Smooth muscle cell (in vitro differentiated cells): Measurements from ENCODE around the gene VAV2. TPM values are rescaled to one million over a fixed set of nuclear protein-coding genes. Genes with fewer than 3 reads are reported as not detected.

Experiments used
- DNase-seq: peaks from one replicate; lab custom pipeline; 2025; ENCODE audit not compliant: unreplicated experiment; lab: John Stamatoyannopoulos, UW
- H2AFZ ChIP-seq: fragments of 200-600 bp; sonication (generic); 2 replicates; pipeline ENCODE4 v1.6.0; 2016; ENCODE audit warnings: antibody characterized with exemption, low read depth, mild to moderate bottlenecking
- H3F3A ChIP-seq: fragments of 200-600 bp; sonication (generic); 2 replicates; pipeline ENCODE4 v1.6.0; 2017; ENCODE audit warnings: antibody characterized with exemption, low read depth
- H3K27ac ChIP-seq: fragments of 200-600 bp; sonication (generic); 2 replicates; pipeline ENCODE4 v1.5.1; 2016; ENCODE audit warnings: low read depth, mild to moderate bottlenecking
- H3K27me3 ChIP-seq: fragments of 200-600 bp; sonication (generic); 2 replicates; pipeline ENCODE4 v1.6.1; 2016; ENCODE audit warnings: low read depth, mild to moderate bottlenecking
- H3K36me3 ChIP-seq: fragments of 200-600 bp; sonication (generic); 2 replicates; pipeline ENCODE4 v1.5.1; 2016; ENCODE audit warnings: low read depth
- H3K4me1 ChIP-seq: fragments of 200-600 bp; sonication (generic); 2 replicates; pipeline ENCODE4 v1.5.1; 2016; ENCODE audit warnings: low read depth
- H3K4me2 ChIP-seq: fragments of 200-600 bp; sonication (generic); 2 replicates; pipeline ENCODE4 v1.6.0; 2016; ENCODE audit warnings: mild to moderate bottlenecking
- H3K4me3 ChIP-seq: fragments of 200-600 bp; sonication (generic); 2 replicates; pipeline ENCODE4 v1.5.1; 2016; ENCODE audit warnings: mild to moderate bottlenecking
- H3K79me2 ChIP-seq: fragments of 200-600 bp; sonication (generic); 2 replicates; pipeline ENCODE4 v1.6.0; 2016; ENCODE audit warnings: low read depth, mild to moderate bottlenecking
- H3K9ac ChIP-seq: fragments of 200-600 bp; sonication (generic); 2 replicates; pipeline ENCODE4 v1.6.0; 2016; ENCODE audit warnings: low read depth
- H3K9me3 ChIP-seq: fragments of 200-600 bp; sonication (generic); replicated peaks from 2 replicates; pipeline ENCODE4 v1.5.1; 2016; ENCODE audit warnings: low read depth
- H4K20me1 ChIP-seq: fragments of 200-600 bp; sonication (generic); 2 replicates; pipeline ENCODE4 v1.6.0; 2016; ENCODE audit warnings: low read depth
- CTCF ChIP-seq: fragments of 200-600 bp; sonication (generic); IDR thresholded peaks from 2 replicates; pipeline ENCODE4 v1.5.1; 2017; ENCODE audit warnings: borderline replicate concordance, mild to moderate bottlenecking, antibody characterized with exemption; ENCODE audit not compliant: insufficient read depth, poor library complexity, severe bottlenecking
- WGBS: methylation state at CpG from one replicate; pipeline ENCODE4 v1.1.7; 2016; ENCODE audit warnings: low lambda C conversion rate; 5-methylcytosine and 5-hydroxymethylcytosine counted together
- polyA plus RNA-seq: library from polyadenylated mRNA; unstranded; fragments of >200 nt; fragmentation: Nextera tagmentation; extraction: Ambion mirVana; gene quantifications from 2 replicates; pipeline ENCODE4 v1.2.1, GENCODE V29; 2016
- total RNA-seq: library from RNA; depleted of rRNA; stranded (reverse); fragments of >200 nt; gene quantifications from 2 replicates; pipeline ENCODE4 v1.2.3, GENCODE V29; 2014

VAV2 gene
- total and polyA plus RNA-seq, 2 experiments from 2014 or later = 26.2 to 35.3 TPM

- H3K4me2 ChIP-seq = no peak overlapping the region
- H3K27ac ChIP-seq = no peak overlapping the region
- H3K9me3 ChIP-seq = no peaks in the 10 kb centered on the region
- DNase-seq = no peak
- peaks cover 40% of the 10 kb centered on the region for H4K20me1 ChIP-seq
- H3K4me1 ChIP-seq = no peaks in the 10 kb centered on the region
- no peak overlapping the region for H3K9ac ChIP-seq
- H3K27me3 ChIP-seq = no peaks in the 10 kb centered on the region
- WGBS = 94% methylated on average over 11 of the region's 11 CpGs
- TF ChIP-seq CTCF = no peak
- H3K4me3 ChIP-seq = no peak overlapping the region
- no peaks in the 10 kb centered on the region for H3K36me3 ChIP-seq
- H3K79me2 ChIP-seq = no peaks in the 10 kb centered on the region
- H3F3A ChIP-seq = no peaks in the 10 kb centered on the region
- no peak overlapping the region for H2AFZ ChIP-seq
These were observed 195.6 kb downstream of the VAV2 start for GRCh38 chr9:133796562-133796961.

GRCh38 chr9:133795049-133795448 is 197.1 kb downstream of the VAV2 start:
- H3K4me3 ChIP-seq = no peak overlapping the region
- H3F3A ChIP-seq = no peaks in the 10 kb centered on the region
- no peak overlapping the region for H3K27ac ChIP-seq
- H3K27me3 ChIP-seq = no peaks in the 10 kb centered on the region
- no peak overlapping the region for H3K4me2 ChIP-seq
- TF ChIP-seq CTCF = no peak
- peaks cover 25% of the 10 kb centered on the region for H4K20me1 ChIP-seq
- H3K36me3 ChIP-seq = no peaks in the 10 kb centered on the region
- no peaks in the 10 kb centered on the region for H3K9me3 ChIP-seq
- H3K79me2 ChIP-seq = no peaks in the 10 kb centered on the region
- WGBS = 86% methylated on average over 8 of the region's 8 CpGs
- DNase-seq = no peak
- H3K4me1 ChIP-seq = no peaks in the 10 kb centered on the region
- H3K9ac ChIP-seq = no peak overlapping the region
- H2AFZ ChIP-seq = no peak overlapping the region

GRCh38 chr9:133794016-133794760 is 197.9 kb downstream of the VAV2 start:
- Histone ChIP-seq H3K4me3 (no peak overlapping the region), H3K27me3 (no peaks in the 10 kb centered on the region), H3K79me2 (no peaks in the 10 kb centered on the region), H3K4me2 (no peak overlapping the region), H3K9ac (no peak overlapping the region), H4K20me1 (peaks cover 22% of the 10 kb centered on the region), H3K36me3 (no peaks in the 10 kb centered on the region), H3K27ac (no peak overlapping the region), H3K4me1 (no peaks in the 10 kb centered on the region), H3F3A (no peaks in the 10 kb centered on the region), H3K9me3 (no peaks in the 10 kb centered on the region), H2AFZ (no peak overlapping the region)
- TF ChIP-seq CTCF = no peak
- DNase-seq = no peak
- WGBS = 92% methylated on average over 22 of the region's 27 CpGs

- peak overlapping the region; percentile 27 for H3K4me2 ChIP-seq
- H3K36me3 ChIP-seq = no peaks in the 10 kb centered on the region
- H3K9ac ChIP-seq = no peak overlapping the region
- WGBS = 69% methylated on average over 13 of the region's 13 CpGs
- no peaks in the 10 kb centered on the region for H3K4me1 ChIP-seq
- no peak overlapping the region for H3K4me3 ChIP-seq
- H3K27me3 ChIP-seq = no peaks in the 10 kb centered on the region
- H3K9me3 ChIP-seq = no peaks in the 10 kb centered on the region
- DNase-seq = no peak
- no peak overlapping the region for H3K27ac ChIP-seq
- no peaks in the 10 kb centered on the region for H3F3A ChIP-seq
- H2AFZ ChIP-seq = no peak overlapping the region
- no peaks in the 10 kb centered on the region for H3K79me2 ChIP-seq
- peaks cover 19% of the 10 kb centered on the region for H4K20me1 ChIP-seq
- no peak for TF ChIP-seq CTCF
These were observed 198.7 kb downstream of the VAV2 start for GRCh38 chr9:133793471-133793870.
